OCI-LY7 (cell line): ENCODE results near the gene TREML1.

ENCODE experiments used
- CTCF ChIP-seq: fragments of 200-600 bp; sonication (generic); conservative IDR thresholded peaks from 2 replicates; pipeline ENCODE4 v1.5.1; 2014; ENCODE audit warnings: mild to moderate bottlenecking, antibody characterized with exemption, low read length, moderate library complexity, mixed read lengths
- EZH2phosphoT487 ChIP-seq: fragments of 200-600 bp; sonication (generic); IDR thresholded peaks from 2 replicates; pipeline ENCODE4 v1.6.1; 2018; ENCODE audit warnings: low read depth, borderline replicate concordance, mild to moderate bottlenecking, mixed run types, antibody characterized with exemption, low read length, moderate library complexity, mixed read lengths

- TF ChIP-seq CTCF, result no peak
- TF ChIP-seq EZH2phosphoT487, result no peak
Observed at GRCh38 chr6:41122918-41123317, 31.2 kb downstream of the TREML1 start.
